K562 (cell line): ENCODE measurements around the gene FAM227B. TPM values are rescaled to one million over a fixed set of nuclear protein-coding genes. Genes with fewer than 3 reads are reported as not detected.

Experiments
- CBX1 ChIP-seq: sonication (generic); IDR thresholded peaks from 2 replicates; pipeline ENCODE4 v1.6.1; 2016; ENCODE audit warnings: antibody characterized with exemption, low read depth, mild to moderate bottlenecking
- DIDO1 ChIP-seq: fragments of 450-650 bp; IDR thresholded peaks from 2 replicates; pipeline ENCODE4 v1.6.1; 2016; ENCODE audit warnings: low read depth, missing biosample characterization, missing genetic modification characterization
- EWSR1 ChIP-seq: fragments of 450-650 bp; IDR thresholded peaks from 2 replicates; pipeline ENCODE4 v1.6.1; 2018; ENCODE audit warnings: borderline replicate concordance, mild to moderate bottlenecking, low read depth, moderate library complexity; ENCODE audit not compliant: partially characterized antibody
- IRF2 ChIP-seq: sonication (generic); formaldehyde crosslinking; IDR thresholded peaks from 2 replicates; pipeline ENCODE4 v1.8.1; 2022; ENCODE audit warnings: mild to moderate bottlenecking, missing genetic modification reagents
- MAFG ChIP-seq: fragments of 450-650 bp; conservative IDR thresholded peaks from 2 replicates; pipeline ENCODE4 v1.6.1; 2016; ENCODE audit warnings: missing genetic modification characterization, missing compliant biosample characterization
- MCM7 ChIP-seq, 2 experiments: fragments of 450-650 bp; IDR thresholded peaks; 2 replicates each; pipeline ENCODE4 v1.6.1; 2016 to 2018
- MXI1 ChIP-seq: IDR thresholded peaks from 2 replicates; pipeline ENCODE4 v1.6.1; 2011; ENCODE audit warnings: low read depth, mild to moderate bottlenecking, improper control_type of control experiment, low read length
- PHB ChIP-seq: fragments of 250-450 bp; sonication (Bioruptor Pico); IDR thresholded peaks from 2 replicates; pipeline ENCODE4 v1.5.0; 2021
- PHB2 ChIP-seq: fragments of 450-650 bp; IDR thresholded peaks from 2 replicates; pipeline ENCODE4 v1.6.1; 2017; ENCODE audit warnings: low read depth
- POLR2H ChIP-seq: IDR thresholded peaks from 2 replicates; pipeline ENCODE4 v1.6.1; 2016; ENCODE audit warnings: missing genetic modification characterization, low read depth, mild to moderate bottlenecking, control low read depth, missing compliant biosample characterization, moderate library complexity
- SPI1 ChIP-seq: IDR thresholded peaks from 2 replicates; pipeline ENCODE4 v1.6.1; 2011; ENCODE audit warnings: low read depth, low read length, control low read depth, borderline replicate concordance
- SRSF9 ChIP-seq: fragments of 200-400 bp; formaldehyde crosslinking; IDR thresholded peaks from 2 replicates; pipeline ENCODE4 v1.6.1; 2017; ENCODE audit warnings: low read depth, low read length, borderline replicate concordance
- ZNF12 ChIP-seq: sonication (generic); formaldehyde crosslinking; IDR thresholded peaks from 2 replicates; pipeline ENCODE4 v1.4.0; 2020; ENCODE audit warnings: mild to moderate bottlenecking, missing genetic modification reagents
- ZNF778 ChIP-seq: fragments of 450-650 bp; formaldehyde crosslinking; IDR thresholded peaks from 2 replicates; pipeline ENCODE4 v1.4.0; 2020; ENCODE audit warnings: mild to moderate bottlenecking, moderate library complexity
- polyA plus RNA-seq, 8 experiments: library from polyadenylated mRNA; depleted of rRNA in 4 of 8; stranded (reverse) in 5 of 8; unstranded in 3 of 8; fragments of >200 nt; fragmentation: Nextera tagmentation in 2 of 8; fragmentation: Illumina TruSeq in 1 of 8; extraction: Ambion mirVana in 2 of 8; extraction: Trizol in 1 of 8; gene quantifications; 2 replicates each; pipeline versions ENCODE4 v1.2.1 to v1.2.3, GENCODE V29; 2011 to 2014; ENCODE audit warnings: inconsistent platforms in 1 of 8, missing spikeins in 1 of 8
- total RNA-seq, 7 experiments: library from RNA; depleted of rRNA in 6 of 7; stranded (reverse); fragments of >200 nt in 6 of 7; fragmentation: Illumina TruSeq in 2 of 7; extraction: Trizol in 2 of 7; gene quantifications; 2 replicates each; pipeline versions ENCODE4 v1.2.1 to v1.2.3, GENCODE V29; 2011 to 2021; ENCODE audit warnings: low replicate concordance in 1 of 7
- TF ChIP-seq, protein P1 (sequence below): fragments of 250-450 bp; sonication (Bioruptor Pico); IDR thresholded peaks from 2 replicates; pipeline ENCODE4 v1.6.1; 2021; ENCODE audit warnings: mild to moderate bottlenecking
- TF ChIP-seq, protein P2 (sequence below): sonication (generic); formaldehyde crosslinking; IDR thresholded peaks from 2 replicates; pipeline ENCODE4 v1.8.0; 2022; ENCODE audit warnings: mild to moderate bottlenecking, missing genetic modification reagents, borderline replicate concordance
- TF ChIP-seq, protein P3 (sequence below), 2 experiments: fragments of 450-650 bp in 1 of 2; sonication (generic) in 1 of 2; formaldehyde crosslinking; conservative IDR thresholded peaks; 2 replicates each; pipeline versions ENCODE4 v1.4.0 to v1.8.1; 2020 to 2022; ENCODE audit warnings: mild to moderate bottlenecking in 1 of 2, missing genetic modification reagents in 1 of 2
- TF ChIP-seq, protein P4 (sequence below): sonication (generic); formaldehyde crosslinking; IDR thresholded peaks from 2 replicates; pipeline ENCODE4 v1.4.0; 2020; ENCODE audit warnings: mild to moderate bottlenecking, missing genetic modification reagents

The FAM227B gene
- total and polyA plus RNA-seq, 9 of the 15 experiments (the other 6 are each of a cell fraction or from before 2014, with no cell fraction given): 5.1 to 12.5 (median 11.2) TPM

DNA sequence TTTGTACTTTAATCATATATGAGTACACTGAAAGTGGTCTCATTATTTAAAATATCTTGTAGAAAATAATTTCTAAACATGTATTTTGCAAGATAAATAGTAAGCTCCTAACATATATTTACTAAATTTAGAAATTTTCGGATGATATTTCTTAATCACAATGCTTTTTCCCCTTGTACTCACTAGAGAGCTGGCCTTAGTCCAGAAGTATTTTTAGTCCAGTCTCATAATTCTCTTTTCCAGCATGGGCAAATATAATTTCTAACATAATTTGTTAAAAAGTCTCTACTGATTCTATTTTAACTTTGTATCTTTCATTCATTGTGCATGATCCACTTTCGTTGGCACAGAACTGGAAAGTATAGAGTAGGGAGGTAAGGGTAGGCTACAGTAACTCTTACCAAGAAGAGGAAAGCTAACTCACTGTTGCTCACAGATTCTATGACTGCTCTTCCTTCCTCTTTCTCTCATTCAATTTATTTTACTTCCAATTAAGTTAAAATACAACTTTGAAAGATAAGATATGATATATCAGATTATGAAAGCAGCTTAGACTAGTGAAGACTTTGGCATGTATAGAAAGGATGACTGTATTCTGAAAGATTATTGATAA, 158.3 kb downstream of the FAM227B start (continued):
- no peak for TF ChIP-seq ZNF778 (CRISPR knock-in tag)
- TF ChIP-seq MAFG: no peak
- no peak for TF ChIP-seq POLR2H (tag)
- no peak for TF ChIP-seq ZNF12 (CRISPR knock-in tag)
- no peak for TF ChIP-seq PHB2
- no peak for TF ChIP-seq IRF2 (CRISPR knock-in tag)
- TF ChIP-seq DIDO1 (tag): no peak
- no peak for TF ChIP-seq SPI1
- TF ChIP-seq, protein P1, sequence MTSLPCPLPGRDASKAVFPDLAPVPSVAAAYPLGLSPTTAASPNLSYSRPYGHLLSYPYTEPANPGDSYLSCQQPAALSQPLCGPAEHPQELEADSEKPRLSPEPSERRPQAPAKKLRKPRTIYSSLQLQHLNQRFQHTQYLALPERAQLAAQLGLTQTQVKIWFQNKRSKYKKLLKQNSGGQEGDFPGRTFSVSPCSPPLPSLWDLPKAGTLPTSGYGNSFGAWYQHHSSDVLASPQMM: no peak
- no peak for TF ChIP-seq EWSR1
- no peak for TF ChIP-seq MXI1
- TF ChIP-seq PHB (CRISPR knock-in tag): no peak
- no peak for TF ChIP-seq MCM7 (IDR thresholded peaks at IDR 0.05)
- TF ChIP-seq, protein P2, sequence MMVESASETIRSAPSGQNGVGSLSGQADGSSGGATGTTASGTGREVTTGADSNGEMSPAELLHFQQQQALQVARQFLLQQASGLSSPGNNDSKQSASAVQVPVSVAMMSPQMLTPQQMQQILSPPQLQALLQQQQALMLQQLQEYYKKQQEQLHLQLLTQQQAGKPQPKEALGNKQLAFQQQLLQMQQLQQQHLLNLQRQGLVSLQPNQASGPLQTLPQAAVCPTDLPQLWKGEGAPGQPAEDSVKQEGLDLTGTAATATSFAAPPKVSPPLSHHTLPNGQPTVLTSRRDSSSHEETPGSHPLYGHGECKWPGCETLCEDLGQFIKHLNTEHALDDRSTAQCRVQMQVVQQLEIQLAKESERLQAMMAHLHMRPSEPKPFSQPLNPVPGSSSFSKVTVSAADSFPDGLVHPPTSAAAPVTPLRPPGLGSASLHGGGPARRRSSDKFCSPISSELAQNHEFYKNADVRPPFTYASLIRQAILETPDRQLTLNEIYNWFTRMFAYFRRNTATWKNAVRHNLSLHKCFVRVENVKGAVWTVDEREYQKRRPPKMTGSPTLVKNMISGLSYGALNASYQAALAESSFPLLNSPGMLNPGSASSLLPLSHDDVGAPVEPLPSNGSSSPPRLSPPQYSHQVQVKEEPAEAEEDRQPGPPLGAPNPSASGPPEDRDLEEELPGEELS (CRISPR knock-in tag): no peak
- TF ChIP-seq, protein P3, sequence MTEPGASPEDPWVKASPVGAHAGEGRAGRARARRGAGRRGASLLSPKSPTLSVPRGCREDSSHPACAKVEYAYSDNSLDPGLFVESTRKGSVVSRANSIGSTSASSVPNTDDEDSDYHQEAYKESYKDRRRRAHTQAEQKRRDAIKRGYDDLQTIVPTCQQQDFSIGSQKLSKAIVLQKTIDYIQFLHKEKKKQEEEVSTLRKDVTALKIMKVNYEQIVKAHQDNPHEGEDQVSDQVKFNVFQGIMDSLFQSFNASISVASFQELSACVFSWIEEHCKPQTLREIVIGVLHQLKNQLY (CRISPR knock-in tag; conservative IDR thresholded peaks at IDR 0.05): no peak
- TF ChIP-seq SRSF9: no peak
- TF ChIP-seq CBX1: no peak
- TF ChIP-seq, protein P4, sequence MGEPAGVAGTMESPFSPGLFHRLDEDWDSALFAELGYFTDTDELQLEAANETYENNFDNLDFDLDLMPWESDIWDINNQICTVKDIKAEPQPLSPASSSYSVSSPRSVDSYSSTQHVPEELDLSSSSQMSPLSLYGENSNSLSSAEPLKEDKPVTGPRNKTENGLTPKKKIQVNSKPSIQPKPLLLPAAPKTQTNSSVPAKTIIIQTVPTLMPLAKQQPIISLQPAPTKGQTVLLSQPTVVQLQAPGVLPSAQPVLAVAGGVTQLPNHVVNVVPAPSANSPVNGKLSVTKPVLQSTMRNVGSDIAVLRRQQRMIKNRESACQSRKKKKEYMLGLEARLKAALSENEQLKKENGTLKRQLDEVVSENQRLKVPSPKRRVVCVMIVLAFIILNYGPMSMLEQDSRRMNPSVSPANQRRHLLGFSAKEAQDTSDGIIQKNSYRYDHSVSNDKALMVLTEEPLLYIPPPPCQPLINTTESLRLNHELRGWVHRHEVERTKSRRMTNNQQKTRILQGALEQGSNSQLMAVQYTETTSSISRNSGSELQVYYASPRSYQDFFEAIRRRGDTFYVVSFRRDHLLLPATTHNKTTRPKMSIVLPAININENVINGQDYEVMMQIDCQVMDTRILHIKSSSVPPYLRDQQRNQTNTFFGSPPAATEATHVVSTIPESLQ: no peak
